GM21381 (cell line): ENCODE results near the gene MINDY3.
"Not testable (repeated sequence)": the region's sequence is repeated elsewhere in the genome, so short reads cannot be mapped to it uniquely, and the experiment has no call there.

Experiments
- ATAC-seq: cut with Tn5 transposase; IDR thresholded peaks from one replicate; pipeline ENCODE4 v1.9.1; 2021; ENCODE audit warnings: mild to moderate bottlenecking, moderate library complexity; ENCODE audit not compliant: unreplicated experiment

Gene MINDY3

DNA sequence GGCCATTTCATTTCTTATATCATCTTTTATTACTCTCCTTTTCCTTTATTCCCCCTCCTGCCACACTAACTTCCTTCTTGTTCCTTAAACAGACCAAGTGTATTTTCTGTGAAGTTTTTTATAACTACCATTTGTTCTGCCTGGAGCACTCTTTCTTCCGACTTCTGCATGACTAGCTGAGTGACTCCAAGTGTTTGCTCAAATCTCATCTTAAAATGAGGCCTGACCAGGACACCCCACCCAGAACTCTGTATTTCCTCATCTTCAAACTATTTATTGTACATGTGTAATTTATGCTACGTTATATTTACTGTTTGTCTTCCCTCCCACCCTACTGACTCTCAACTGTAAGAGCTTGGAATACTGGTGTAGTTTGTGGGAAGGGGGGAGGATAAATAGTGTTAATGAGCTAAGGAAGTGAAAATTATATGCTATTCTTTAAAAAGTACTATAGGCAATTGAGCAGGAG lies 3.2 kb downstream of the MINDY3 start:
- ATAC-seq, result no peak

- ATAC-seq, result no peak
These were observed 3.8 kb downstream of the MINDY3 start for GRCh38 chr10:15856328-15857015.

- no peak for ATAC-seq
These were observed 6.5 kb downstream of the MINDY3 start for GRCh38 chr10:15853800-15854199.

DNA sequence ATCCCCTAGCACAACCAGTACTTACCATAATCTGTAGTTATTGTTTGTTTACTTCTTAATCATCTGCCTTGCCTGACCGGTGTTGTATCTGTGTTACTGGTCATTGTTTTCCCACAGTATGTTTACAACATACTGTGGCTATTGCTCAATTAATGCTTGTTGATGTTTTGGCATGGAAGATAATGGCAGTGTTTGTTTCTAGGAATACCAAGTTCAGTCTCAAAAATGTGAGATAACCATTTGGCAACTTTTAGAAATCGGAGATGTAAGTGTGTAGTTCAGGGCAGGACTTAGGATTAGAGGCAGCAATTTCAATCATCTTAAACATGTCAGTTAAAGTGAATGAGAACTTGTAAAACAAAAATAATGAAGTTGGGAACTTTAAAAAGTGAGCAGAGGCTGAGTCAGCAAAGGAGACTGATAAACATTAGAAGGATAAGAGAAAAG lies 8.2 kb downstream of the MINDY3 start:
- no peak for ATAC-seq

DNA sequence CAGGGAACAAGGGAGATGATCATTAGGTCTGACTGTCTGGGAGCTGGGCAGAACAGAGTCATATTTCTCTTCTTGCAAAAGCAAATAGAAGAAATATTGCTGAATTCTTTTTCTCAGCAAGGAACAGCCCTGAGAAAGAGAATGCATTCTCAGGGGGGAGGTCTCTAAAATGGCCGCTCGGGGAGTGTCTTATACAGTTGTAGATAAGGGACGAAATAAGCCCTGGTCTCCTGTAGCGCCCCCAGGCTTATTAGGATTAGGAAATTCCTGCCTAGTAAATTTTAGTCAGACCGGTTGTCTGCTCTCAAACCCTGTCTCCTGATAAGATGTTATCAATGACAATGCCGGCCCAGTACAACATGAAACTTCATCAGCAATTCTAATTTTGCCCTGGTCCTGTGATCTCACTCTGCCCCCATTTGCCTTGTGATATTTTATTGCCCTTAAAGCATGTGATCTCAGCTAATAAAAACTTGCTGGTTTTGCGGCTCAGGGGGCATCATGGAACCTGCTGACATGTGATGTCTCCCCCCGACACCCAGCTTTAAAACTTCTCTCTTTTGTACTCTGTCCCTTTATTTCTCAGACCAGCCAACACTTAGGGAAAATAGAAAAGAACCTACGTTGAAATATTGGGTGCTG lies 9.8 kb downstream of the MINDY3 start:
- ATAC-seq, result not testable (repeated sequence)

DNA sequence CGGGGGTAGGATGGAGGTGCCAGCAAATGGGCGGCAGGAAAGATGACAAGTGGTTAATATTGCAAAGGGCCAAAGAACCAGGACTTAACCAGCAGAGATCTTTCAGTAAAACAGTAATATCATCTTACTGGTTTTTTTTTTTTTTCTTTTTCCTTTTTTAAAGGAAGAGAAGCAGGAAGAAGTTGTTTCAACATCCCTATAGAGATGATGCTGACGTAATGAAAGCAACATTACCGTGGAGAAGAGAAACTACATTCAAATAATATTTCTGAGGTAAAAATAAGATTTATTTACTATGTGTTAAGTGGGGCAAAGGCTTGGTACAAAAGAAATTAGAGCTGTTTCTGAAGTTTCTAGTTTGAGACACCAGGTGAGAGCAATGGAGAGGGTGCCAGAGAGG lies 11.0 kb downstream of the MINDY3 start:
- no peak for ATAC-seq

DNA sequence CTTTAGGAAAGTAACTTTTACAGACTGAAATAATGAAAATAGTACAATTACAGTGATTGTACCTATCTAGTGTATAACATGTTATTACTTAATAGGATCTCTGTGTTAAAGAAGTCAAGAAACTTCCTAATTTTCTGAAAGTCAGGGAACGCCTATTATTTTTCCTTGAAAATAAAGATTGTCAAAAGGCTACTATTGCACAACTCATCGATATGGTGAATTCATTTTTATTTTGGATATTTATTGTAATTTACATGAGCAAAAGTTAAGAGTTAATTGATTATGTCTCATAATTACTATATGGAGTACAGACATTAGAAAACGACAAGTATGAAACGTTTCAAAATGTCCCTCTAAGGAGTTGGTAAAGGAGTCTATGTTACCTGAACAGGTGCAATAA lies 12.8 kb downstream of the MINDY3 start:
- ATAC-seq, result no peak

- ATAC-seq, result no peak
These were observed 15.8 kb downstream of the MINDY3 start for GRCh38 chr10:15844517-15844916.

GRCh38 chr10:15843695-15844094 lies 16.6 kb downstream of the MINDY3 start:
- no peak for ATAC-seq

- ATAC-seq, result no peak
These were observed 17.6 kb downstream of the MINDY3 start for GRCh38 chr10:15842556-15843169.

DNA sequence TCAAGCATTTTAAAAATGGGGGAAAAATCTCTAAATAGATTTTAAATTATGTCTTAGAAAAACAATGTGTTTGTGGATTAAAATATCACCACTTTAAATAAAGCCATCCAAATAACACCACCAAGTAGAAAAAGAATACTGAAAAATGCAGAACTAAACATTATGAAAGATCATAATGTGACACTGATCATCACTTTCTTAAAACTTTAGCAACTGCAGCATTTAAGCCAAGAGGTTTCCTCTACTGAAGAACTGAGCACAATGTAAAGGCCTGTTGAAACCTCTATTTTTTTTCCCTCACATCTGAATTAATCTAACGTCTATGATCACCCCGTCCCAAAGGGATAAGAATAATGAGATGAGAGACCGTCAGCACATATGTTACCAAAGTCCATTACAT lies 18.6 kb downstream of the MINDY3 start:
- ATAC-seq, result no peak

- ATAC-seq, result no peak
These were observed 23.5 kb downstream of the MINDY3 start for GRCh38 chr10:15836807-15837206.

GRCh38 chr10:15829495-15829894 lies 30.8 kb downstream of the MINDY3 start:
- ATAC-seq, result no peak

GRCh38 chr10:15824498-15824897 lies 35.8 kb downstream of the MINDY3 start:
- no peak for ATAC-seq

DNA sequence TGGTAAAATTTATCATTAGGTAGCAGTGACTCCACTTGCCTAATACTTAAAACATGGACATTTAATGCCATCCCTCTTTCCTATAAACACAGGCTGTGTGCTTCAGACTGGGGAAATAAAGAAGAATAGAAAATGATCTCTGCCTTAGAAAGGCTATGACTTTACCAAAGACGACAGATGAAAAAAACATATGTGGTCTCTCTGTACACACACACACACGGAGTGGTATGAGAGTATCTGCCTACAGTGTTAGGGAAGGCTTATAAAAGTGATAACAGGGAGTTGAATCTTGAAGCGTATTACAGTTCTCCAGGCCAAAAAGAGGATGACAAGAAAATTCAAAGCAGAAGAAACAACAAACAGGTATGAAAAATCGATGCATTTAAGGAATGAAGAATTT lies 38.2 kb downstream of the MINDY3 start:
- ATAC-seq, result no peak

DNA sequence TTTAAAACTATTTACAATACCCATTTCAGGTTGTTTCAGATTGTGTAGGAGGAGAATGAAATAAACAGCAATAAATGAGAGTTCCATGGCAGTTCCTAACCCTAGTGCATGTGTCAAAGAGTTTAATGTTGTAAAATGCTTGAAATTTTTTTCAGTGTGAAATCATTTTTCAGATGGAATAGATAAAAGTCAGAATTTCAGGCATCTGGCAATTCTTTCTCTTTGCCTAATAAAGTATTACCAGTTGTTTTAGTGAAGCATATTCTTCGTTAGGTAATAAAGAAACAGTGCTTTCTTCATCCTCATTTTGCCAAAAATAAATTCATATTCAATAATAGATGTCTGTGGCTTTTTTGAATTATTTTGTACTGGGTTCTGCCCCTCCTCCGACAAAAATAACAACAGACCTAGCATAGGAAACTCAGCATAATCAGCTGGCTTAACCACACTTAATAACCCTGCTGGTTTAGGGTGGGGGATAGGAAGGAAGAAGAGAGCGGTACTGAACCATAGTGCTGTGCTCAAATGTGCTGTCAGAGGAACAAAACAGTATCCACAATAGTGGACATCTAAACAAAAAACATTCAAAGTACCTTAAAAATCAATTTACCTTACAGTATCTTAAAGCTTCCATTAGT lies 39.1 kb downstream of the MINDY3 start:
- ATAC-seq, result no peak

DNA sequence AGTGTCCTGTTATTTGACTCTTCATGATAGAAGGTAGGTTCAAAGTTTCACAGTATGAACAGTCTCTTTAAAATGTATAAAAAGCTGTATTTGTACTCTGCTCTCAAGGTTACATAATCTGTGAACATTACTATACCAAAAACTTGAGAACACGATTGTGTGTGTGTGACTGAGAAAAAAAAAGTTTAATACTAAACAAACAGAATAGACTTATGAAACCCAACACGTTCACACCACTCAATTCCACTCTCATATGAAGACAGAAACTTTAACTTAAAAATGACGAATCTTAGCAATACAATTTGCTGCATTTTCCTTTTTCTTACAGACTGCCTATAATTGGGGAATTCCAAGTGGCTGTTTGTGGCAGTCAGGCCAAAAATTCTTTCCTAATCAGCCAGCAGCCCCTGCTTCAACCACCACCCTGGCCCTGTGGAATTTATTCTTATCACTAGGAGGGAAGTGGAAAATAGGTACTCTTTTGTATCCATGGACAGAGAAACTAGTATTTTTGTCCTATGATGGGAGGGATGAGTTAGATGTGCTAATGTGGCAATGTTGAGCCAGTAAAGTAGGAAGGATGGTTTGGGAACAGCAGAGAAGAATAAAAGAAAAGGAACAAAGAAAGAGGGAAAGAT lies 42.8 kb downstream of the MINDY3 start:
- ATAC-seq, result no peak

DNA sequence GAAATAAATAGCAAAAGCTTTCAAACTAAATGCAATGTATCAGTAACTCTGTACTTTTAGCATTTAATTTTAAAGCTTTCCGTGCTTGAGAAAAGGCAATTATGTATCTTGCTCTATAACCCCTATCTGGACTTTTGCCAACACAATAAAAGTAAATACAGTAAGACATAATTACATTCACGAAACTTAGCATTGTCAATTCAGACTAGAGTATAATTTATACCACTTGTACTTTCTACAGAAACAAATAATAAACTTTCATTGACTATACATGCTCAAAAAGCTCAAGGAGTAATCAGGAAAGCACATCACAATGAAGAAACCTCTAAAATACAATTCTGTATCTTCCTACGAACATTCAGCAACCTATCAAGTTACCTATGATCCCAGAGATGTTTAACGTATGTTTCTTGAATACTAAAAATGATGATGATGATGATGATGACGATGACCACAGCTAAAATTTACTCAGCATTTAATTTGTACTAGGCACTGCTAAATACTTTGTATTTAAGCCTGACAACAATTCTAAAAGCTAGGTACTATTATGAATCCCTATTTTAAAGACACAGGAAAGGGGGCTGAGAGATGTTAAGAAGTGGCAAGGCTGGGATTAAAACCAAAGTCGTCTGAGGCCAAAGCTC lies 44.9 kb downstream of the MINDY3 start:
- ATAC-seq, result no peak

GRCh38 chr10:15814565-15814964 lies 45.7 kb downstream of the MINDY3 start:
- no peak for ATAC-seq

DNA sequence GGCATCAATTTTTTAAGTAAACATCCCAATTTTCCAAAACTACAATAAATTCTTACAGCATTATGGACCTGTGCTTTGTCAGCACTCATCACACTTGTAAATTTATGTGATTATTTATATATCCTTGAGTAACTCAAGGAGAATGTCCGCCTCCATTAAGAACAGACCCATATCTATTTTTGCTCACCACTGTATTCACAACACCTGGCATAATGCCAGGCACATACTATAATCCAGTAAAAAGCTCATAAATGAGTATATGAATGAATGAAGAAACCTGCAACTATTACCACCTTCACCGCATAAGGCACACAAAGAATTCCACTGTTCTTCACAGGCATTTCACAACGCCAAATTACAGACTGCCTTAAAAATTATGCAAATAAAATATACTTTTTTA lies 46.9 kb downstream of the MINDY3 start:
- no peak for ATAC-seq

DNA sequence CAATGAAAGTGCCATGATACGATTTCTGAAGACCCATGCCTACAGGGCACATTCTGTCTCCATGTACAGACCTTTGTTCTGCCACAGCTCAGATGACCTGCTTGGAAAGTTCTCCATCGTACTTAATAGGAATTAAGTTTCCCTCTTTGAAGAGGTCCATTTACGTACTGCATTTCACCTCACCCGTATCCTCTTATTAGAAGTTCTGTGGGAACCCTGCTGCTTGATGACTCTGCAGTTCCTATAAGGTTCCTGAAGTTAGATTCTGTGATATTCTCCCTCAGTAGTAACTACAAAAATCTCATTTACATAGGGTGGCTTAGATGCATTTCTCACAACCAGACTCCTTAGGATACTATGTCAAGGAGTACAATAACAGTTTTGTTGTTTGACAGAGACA lies 50.9 kb downstream of the MINDY3 start:
- ATAC-seq, result no peak
